ENCODE data around the gene MYRF.
A peak's percentile ranks its signal among the peaks of the same experiment; 100 is the strongest.

MYRF gene

GRCh38 chr11:61768376-61769076 lies 16.1 kb downstream of the MYRF start:
- no peak for DNase-seq (ENCODE audit: extremely low read depth, low read depth)
- H3K4me3 ChIP-seq (replicated peaks; ENCODE audit: low read depth, low read length), result no peak overlapping the region
- TF ChIP-seq, protein P1, sequence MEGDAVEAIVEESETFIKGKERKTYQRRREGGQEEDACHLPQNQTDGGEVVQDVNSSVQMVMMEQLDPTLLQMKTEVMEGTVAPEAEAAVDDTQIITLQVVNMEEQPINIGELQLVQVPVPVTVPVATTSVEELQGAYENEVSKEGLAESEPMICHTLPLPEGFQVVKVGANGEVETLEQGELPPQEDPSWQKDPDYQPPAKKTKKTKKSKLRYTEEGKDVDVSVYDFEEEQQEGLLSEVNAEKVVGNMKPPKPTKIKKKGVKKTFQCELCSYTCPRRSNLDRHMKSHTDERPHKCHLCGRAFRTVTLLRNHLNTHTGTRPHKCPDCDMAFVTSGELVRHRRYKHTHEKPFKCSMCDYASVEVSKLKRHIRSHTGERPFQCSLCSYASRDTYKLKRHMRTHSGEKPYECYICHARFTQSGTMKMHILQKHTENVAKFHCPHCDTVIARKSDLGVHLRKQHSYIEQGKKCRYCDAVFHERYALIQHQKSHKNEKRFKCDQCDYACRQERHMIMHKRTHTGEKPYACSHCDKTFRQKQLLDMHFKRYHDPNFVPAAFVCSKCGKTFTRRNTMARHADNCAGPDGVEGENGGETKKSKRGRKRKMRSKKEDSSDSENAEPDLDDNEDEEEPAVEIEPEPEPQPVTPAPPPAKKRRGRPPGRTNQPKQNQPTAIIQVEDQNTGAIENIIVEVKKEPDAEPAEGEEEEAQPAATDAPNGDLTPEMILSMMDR (IDR thresholded peaks at IDR 0.05; ENCODE audit: low read depth, low read length, missing control alignments), result no peak

GRCh38 chr11:61769169-61769920 lies 16.9 kb downstream of the MYRF start:
- no peak for DNase-seq (ENCODE audit: extremely low read depth, low read depth)
- TF ChIP-seq, protein P1 (IDR thresholded peaks at IDR 0.05; ENCODE audit: low read depth, low read length, missing control alignments), result peak; percentile 12
- no peak overlapping the region for H3K4me3 ChIP-seq (replicated peaks; ENCODE audit: low read depth, low read length)

GRCh38 chr11:61769946-61770683 lies 17.7 kb downstream of the MYRF start:
- TF ChIP-seq, protein P1 (IDR thresholded peaks at IDR 0.05; ENCODE audit: low read depth, low read length, missing control alignments), result no peak
- DNase-seq (ENCODE audit: extremely low read depth, low read depth), result no peak
- H3K4me3 ChIP-seq (replicated peaks; ENCODE audit: low read depth, low read length), result no peak overlapping the region

- TF ChIP-seq, protein P1 (IDR thresholded peaks at IDR 0.05; ENCODE audit: low read depth, low read length, missing control alignments), result no peak
- no peak overlapping the region for H3K4me3 ChIP-seq (replicated peaks; ENCODE audit: low read depth, low read length)
- no peak for DNase-seq (ENCODE audit: extremely low read depth, low read depth)
These were observed 18.9 kb downstream of the MYRF start for GRCh38 chr11:61771195-61771894.

DNA sequence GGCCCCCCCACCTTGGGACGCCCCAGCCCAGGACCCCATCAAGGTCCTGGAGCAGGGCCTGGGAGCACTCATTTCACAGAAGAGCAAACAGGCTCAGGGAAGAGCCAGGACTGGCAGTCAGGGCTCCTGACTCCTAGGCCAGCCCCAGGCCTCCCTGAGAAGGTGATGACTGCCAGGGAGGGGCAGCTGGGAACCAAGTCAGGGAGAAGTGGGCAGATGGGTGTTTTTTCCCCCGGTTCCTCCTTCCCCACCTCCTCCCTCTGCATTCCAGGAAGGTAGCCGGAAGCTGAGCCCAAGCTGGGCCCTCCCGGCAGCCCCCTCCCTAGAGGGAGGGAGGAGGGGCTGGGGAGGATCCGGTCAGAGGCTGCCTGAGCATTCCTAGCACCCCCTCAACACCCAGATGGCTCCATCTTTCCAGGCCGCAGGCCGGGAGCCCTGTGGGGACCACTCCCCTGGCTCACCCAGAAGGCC lies 19.6 kb downstream of the MYRF start:
- TF ChIP-seq, protein P1 (IDR thresholded peaks at IDR 0.05; ENCODE audit: low read depth, low read length, missing control alignments), result no peak
- DNase-seq (ENCODE audit: extremely low read depth, low read depth), result no peak
- H3K4me3 ChIP-seq (replicated peaks; ENCODE audit: low read depth, low read length), result no peak overlapping the region

DNA sequence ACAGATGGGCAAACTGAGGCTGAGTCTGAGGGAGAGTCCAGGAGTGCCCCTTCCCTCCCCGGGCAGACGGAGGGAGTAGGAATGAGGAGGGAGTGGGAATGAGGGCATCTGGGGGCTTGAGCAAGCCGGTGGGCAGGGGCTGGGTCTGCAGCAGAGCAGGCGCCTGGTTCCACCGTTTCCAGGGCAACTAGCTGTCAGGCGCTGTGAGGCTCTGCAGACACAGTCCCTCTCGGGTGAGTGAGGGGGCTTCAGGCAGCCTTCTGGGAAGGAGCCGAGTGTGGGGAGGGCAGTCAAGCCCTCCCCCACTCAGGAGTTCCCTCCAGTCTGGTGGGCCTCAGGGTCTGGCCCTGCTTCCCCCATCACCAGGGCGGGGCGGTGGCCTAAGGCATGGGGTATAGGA lies 20.9 kb downstream of the MYRF start:
- H3K4me3 ChIP-seq (replicated peaks; ENCODE audit: low read depth, low read length), result no peak overlapping the region
- no peak for DNase-seq (ENCODE audit: extremely low read depth, low read depth)
- TF ChIP-seq, protein P1 (IDR thresholded peaks at IDR 0.05; ENCODE audit: low read depth, low read length, missing control alignments), result no peak
